ENCODE measurements around the gene GPT2. TPM values are rescaled to one million over a fixed set of nuclear protein-coding genes. Genes with fewer than 3 reads are reported as not detected.

Gene GPT2
- total and polyA plus RNA-seq, 2 donors (not counting 3 experiments of a cell fraction or from before 2014, with no cell fraction given), result 10.8 to 17.9 TPM

DNA sequence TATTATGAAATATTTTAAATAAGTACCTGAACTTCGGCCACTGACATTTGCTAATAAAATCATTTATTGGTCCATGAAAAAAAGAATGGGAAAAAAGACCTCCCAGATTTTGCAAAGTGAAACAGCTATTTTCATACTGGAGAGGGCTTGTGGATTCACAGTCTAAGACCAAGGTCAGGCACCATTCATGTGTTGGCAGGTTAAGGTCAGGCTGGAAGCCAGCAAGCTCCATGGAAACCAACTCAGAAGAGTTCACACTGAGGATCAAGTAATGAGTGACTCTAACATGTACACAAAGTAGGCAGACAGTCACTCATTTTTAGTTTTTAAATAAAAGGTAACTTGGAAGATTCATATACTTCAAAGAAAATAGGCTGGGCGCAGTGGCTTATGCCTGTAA is 85.9 kb downstream of the GPT2 start:
- peaks cover 13 to 24% of the 10 kb centered on the region in 2 experiments for H3K36me3 ChIP-seq (ENCODE audit: control insufficient read depth in 2 of 2, extremely low read depth in 1 of 2, insufficient read depth in 2 of 2, low read length in 2 of 2)
- no peaks in the 10 kb centered on the region for H3K27me3 ChIP-seq (ENCODE audit: control insufficient read depth in 2 of 2, insufficient read depth in 2 of 2, low read length in 2 of 2)
- no TSS peak for BruUV-seq (replicated peaks)
- dilution Hi-C loops (cut with MboI; ENCODE audit: extremely low pct_ligation_motif_present, low sequenced_read_pairs) (no loop called here), intact Hi-C loops (cut with micrococcal nuclease) (loop anchor here (1.0 to 10.0 kb wide), 3 partner anchors 64 to 1395 kb away; no protein-coding TSS in a partner anchor)
- H2AFZ ChIP-seq (ENCODE audit: low read depth, low read length), result no peak overlapping the region
- peaks cover 48% of the 10 kb centered on the region for H3K79me2 ChIP-seq (ENCODE audit: control insufficient read depth, insufficient read depth, low read length)
- DNase-seq (ENCODE audit: low read depth, low spot score) (no peak), FAIRE-seq (no peak)
- H3K4me1 ChIP-seq (ENCODE audit: control insufficient read depth, extremely low read depth, insufficient read depth, low read length), result peaks cover 19% of the 10 kb centered on the region
- no peak overlapping the region for H3K9ac ChIP-seq (replicated peaks; ENCODE audit: extremely low read depth, insufficient read depth, low read length)
- H3K27ac ChIP-seq (ENCODE audit: insufficient read depth, low read depth, low read length), result no peak overlapping the region
- H4K20me1 ChIP-seq (replicated peaks; ENCODE audit: control insufficient read depth, extremely low read depth, insufficient read depth, low read length), result peaks cover 5% of the 10 kb centered on the region
- no peaks in the 10 kb centered on the region for H3K9me1 ChIP-seq (replicated peaks; ENCODE audit: control insufficient read depth, extremely low read depth, insufficient read depth, low read length)
- no peak for TF ChIP-seq POLR2A (IDR thresholded peaks at IDR 0.05; ENCODE audit: low read depth, low read length)
- TF ChIP-seq FOS (IDR thresholded peaks at IDR 0.05; ENCODE audit: borderline replicate concordance, insufficient read depth, low read length), result no peak
- no peak for TF ChIP-seq EZH2 (IDR thresholded peaks at IDR 0.05; ENCODE audit: borderline replicate concordance, low read depth, low read length, severe bottlenecking)
- TF ChIP-seq JUN (IDR thresholded peaks at IDR 0.05; ENCODE audit: borderline replicate concordance, insufficient read depth, insufficient read length, low read depth), result no peak
- no peak for TF ChIP-seq GATA2 (IDR thresholded peaks at IDR 0.05; ENCODE audit: insufficient read depth, insufficient read length, low read depth, low read length)
- TF ChIP-seq, protein P1, sequence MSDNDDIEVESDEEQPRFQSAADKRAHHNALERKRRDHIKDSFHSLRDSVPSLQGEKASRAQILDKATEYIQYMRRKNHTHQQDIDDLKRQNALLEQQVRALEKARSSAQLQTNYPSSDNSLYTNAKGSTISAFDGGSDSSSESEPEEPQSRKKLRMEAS (IDR thresholded peaks at IDR 0.05; ENCODE audit: insufficient read depth, insufficient read length), result no peak
- TF ChIP-seq MYC (IDR thresholded peaks at IDR 0.05; ENCODE audit: low read depth, low read length), result no peak
- TF ChIP-seq POLR2AphosphoS5 (IDR thresholded peaks at IDR 0.05; ENCODE audit: insufficient read depth, low read depth, low read length), result no peak
- TF ChIP-seq, protein P2, sequence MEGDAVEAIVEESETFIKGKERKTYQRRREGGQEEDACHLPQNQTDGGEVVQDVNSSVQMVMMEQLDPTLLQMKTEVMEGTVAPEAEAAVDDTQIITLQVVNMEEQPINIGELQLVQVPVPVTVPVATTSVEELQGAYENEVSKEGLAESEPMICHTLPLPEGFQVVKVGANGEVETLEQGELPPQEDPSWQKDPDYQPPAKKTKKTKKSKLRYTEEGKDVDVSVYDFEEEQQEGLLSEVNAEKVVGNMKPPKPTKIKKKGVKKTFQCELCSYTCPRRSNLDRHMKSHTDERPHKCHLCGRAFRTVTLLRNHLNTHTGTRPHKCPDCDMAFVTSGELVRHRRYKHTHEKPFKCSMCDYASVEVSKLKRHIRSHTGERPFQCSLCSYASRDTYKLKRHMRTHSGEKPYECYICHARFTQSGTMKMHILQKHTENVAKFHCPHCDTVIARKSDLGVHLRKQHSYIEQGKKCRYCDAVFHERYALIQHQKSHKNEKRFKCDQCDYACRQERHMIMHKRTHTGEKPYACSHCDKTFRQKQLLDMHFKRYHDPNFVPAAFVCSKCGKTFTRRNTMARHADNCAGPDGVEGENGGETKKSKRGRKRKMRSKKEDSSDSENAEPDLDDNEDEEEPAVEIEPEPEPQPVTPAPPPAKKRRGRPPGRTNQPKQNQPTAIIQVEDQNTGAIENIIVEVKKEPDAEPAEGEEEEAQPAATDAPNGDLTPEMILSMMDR (IDR thresholded peaks at IDR 0.05; ENCODE audit: extremely low read depth in 1 of 2, insufficient read depth in 1 of 2, low read depth in 1 of 2, low read length in 2 of 2), result no peak
- H3K9me3 ChIP-seq (replicated peaks; ENCODE audit: control insufficient read depth, insufficient read depth, low read length), result no peaks in the 10 kb centered on the region
- H3K4me2 ChIP-seq (ENCODE audit: insufficient read depth, low read length), result no peak overlapping the region
- ChIA-PET CTCF (interaction anchor here (0.6 kb wide), 1 partner anchor 1588 kb away, joined by 3 read pairs; no protein-coding TSS in a partner anchor), POLR2A (no interaction called here)
- H3K4me3 ChIP-seq (replicated peaks in 1 of 3; ENCODE audit: insufficient read depth in 1 of 3, low read depth in 1 of 3, low read length in 3 of 3), result no peak overlapping the region

Measured in endothelial cell of umbilical vein (primary cell).